ENCODE data around the gene COPB2. TPM values are rescaled to one million over a fixed set of nuclear protein-coding genes. Genes with fewer than 3 reads are reported as not detected.

The COPB2 gene
- total RNA-seq, 1 experiment from 2014 or later, result 119 TPM

DNA sequence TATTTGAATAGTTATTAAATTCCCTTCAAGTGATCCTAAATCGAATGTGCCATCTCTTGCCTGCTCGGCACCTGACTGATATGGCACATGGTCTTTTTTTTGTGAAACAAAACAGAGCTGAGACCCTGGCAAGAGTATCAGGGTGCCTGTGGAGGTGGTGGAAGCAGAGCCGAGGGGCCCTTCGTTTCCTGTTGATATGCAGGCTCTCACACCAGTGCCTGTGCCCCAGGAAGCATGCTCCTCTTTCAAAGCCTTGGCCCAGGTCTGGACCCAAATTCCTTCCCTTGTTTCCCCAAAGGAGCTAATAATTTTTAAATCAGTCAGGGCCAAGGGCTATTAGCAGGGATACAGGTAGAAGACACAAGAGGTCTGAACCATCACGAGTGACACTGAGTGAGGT is 67.1 kb downstream of the COPB2 start:
- Histone ChIP-seq H3K4me2 (ENCODE audit: low read length) (no peak overlapping the region), H3K27ac (ENCODE audit: low read depth, low read length) (no peak overlapping the region), H3K9me2 (ENCODE audit: insufficient read depth) (no peaks in the 10 kb centered on the region), H3K27me3 (ENCODE audit: insufficient read depth, low read length) (no peaks in the 10 kb centered on the region), H3K4me1 (ENCODE audit: control insufficient read depth in 1 of 2, insufficient read depth in 2 of 2, low read length in 2 of 2) (peaks cover 56 to 68% of the 10 kb centered on the region in 2 experiments), H3K36me3 (ENCODE audit: control insufficient read depth in 1 of 2, insufficient read depth in 2 of 2, low read length in 2 of 2) (no peaks in the 10 kb centered on the region), H3K9ac (ENCODE audit: low read length) (no peak overlapping the region), H2AFZ (ENCODE audit: low read depth, low read length, poor library complexity, severe bottlenecking) (no peak overlapping the region), H3K79me2 (ENCODE audit: insufficient read depth, low read length) (no peaks in the 10 kb centered on the region), H4K20me1 (ENCODE audit: insufficient read depth) (no peaks in the 10 kb centered on the region), H3K9me3 (ENCODE audit: control insufficient read depth in 1 of 2, insufficient read depth in 1 of 2, low read depth in 1 of 2, low read length in 2 of 2) (no peaks in the 10 kb centered on the region), H3K4me3 (replicated peaks in 1 of 2; ENCODE audit: low read depth in 1 of 2, low read length in 2 of 2) (no peak overlapping the region)
- no peak for ATAC-seq
- ChIA-PET RAD21 (ENCODE audit: low non-redundant PET in 1 of 2, low total read pairs in 2 of 2, uncharacterized antibody in 2 of 2, unreplicated experiment in 2 of 2) (no interaction called here), CTCF (interaction anchor here (1.2 kb wide), 1 partner anchor 210 kb away, joined by 3 read pairs; no protein-coding TSS in a partner anchor), POLR2A (interaction anchor here (15.9 kb wide), 1 partner anchor 21 kb away, joined by 198 read pairs; no protein-coding TSS in a partner anchor)
- no TSS peak for BruUV-seq (replicated peaks)
- DNase-seq (ENCODE audit: low read depth, low spot score), result no peak
- TF ChIP-seq, protein P1, sequence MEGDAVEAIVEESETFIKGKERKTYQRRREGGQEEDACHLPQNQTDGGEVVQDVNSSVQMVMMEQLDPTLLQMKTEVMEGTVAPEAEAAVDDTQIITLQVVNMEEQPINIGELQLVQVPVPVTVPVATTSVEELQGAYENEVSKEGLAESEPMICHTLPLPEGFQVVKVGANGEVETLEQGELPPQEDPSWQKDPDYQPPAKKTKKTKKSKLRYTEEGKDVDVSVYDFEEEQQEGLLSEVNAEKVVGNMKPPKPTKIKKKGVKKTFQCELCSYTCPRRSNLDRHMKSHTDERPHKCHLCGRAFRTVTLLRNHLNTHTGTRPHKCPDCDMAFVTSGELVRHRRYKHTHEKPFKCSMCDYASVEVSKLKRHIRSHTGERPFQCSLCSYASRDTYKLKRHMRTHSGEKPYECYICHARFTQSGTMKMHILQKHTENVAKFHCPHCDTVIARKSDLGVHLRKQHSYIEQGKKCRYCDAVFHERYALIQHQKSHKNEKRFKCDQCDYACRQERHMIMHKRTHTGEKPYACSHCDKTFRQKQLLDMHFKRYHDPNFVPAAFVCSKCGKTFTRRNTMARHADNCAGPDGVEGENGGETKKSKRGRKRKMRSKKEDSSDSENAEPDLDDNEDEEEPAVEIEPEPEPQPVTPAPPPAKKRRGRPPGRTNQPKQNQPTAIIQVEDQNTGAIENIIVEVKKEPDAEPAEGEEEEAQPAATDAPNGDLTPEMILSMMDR (IDR thresholded peaks at IDR 0.05 in 2 of 3, conservative IDR thresholded peaks at IDR 0.05 in 1 of 3; ENCODE audit: borderline replicate concordance in 1 of 3, insufficient read depth in 1 of 3, low read depth in 2 of 3, low read length in 2 of 3), result no peak
- TF ChIP-seq EZH2 (IDR thresholded peaks at IDR 0.05), result no peak
- TF ChIP-seq SP1 (IDR thresholded peaks at IDR 0.05; ENCODE audit: low read depth), result no peak
- TF ChIP-seq TCF7L2 (IDR thresholded peaks at IDR 0.05; ENCODE audit: borderline replicate concordance, extremely low read depth, insufficient read depth, insufficient read length), result no peak
- TF ChIP-seq ZNF274 (IDR thresholded peaks at IDR 0.05; ENCODE audit: low read depth, low read length), result no peak
- no peak for TF ChIP-seq RAD21 (IDR thresholded peaks at IDR 0.05; ENCODE audit: low read depth)
- TF ChIP-seq CEBPB (IDR thresholded peaks at IDR 0.05; ENCODE audit: low read depth), result no peak
- no peak for TF ChIP-seq MAX (IDR thresholded peaks at IDR 0.05)
- no peak for TF ChIP-seq FOSL1 (IDR thresholded peaks at IDR 0.05; ENCODE audit: low read depth)
- no peak for TF ChIP-seq ELF1 (IDR thresholded peaks at IDR 0.05; ENCODE audit: borderline replicate concordance, low read depth)
- no peak for TF ChIP-seq EGR1 (IDR thresholded peaks at IDR 0.05; ENCODE audit: low read depth)
- no peak for TF ChIP-seq ZFX (IDR thresholded peaks at IDR 0.05)
- no peak for TF ChIP-seq ATF3 (IDR thresholded peaks at IDR 0.05)
- no peak for TF ChIP-seq SRF (IDR thresholded peaks at IDR 0.05; ENCODE audit: low read depth)
- no peak for TF ChIP-seq EZH2phosphoT487 (IDR thresholded peaks at IDR 0.05; ENCODE audit: borderline replicate concordance)
- TF ChIP-seq, protein P2, sequence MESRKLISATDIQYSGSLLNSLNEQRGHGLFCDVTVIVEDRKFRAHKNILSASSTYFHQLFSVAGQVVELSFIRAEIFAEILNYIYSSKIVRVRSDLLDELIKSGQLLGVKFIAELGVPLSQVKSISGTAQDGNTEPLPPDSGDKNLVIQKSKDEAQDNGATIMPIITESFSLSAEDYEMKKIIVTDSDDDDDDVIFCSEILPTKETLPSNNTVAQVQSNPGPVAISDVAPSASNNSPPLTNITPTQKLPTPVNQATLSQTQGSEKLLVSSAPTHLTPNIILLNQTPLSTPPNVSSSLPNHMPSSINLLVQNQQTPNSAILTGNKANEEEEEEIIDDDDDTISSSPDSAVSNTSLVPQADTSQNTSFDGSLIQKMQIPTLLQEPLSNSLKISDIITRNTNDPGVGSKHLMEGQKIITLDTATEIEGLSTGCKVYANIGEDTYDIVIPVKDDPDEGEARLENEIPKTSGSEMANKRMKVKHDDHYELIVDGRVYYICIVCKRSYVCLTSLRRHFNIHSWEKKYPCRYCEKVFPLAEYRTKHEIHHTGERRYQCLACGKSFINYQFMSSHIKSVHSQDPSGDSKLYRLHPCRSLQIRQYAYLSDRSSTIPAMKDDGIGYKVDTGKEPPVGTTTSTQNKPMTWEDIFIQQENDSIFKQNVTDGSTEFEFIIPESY (IDR thresholded peaks at IDR 0.05; ENCODE audit: extremely low read depth, insufficient replicate concordance, low read length), result no peak
- no peak for TF ChIP-seq POLR2AphosphoS5 (IDR thresholded peaks at IDR 0.05; ENCODE audit: low read depth, low read length)
- intact Hi-C loops (cut with micrococcal nuclease), result loop anchor here (10.0 kb wide), 1 partner anchor 848 kb away; no protein-coding TSS in a partner anchor
